ENCODE results near the gene PM20D1.
"Not testable (repeated sequence)": the region's sequence is repeated elsewhere in the genome, so short reads cannot be mapped to it uniquely, and the experiment has no call there.

PM20D1 gene

DNA sequence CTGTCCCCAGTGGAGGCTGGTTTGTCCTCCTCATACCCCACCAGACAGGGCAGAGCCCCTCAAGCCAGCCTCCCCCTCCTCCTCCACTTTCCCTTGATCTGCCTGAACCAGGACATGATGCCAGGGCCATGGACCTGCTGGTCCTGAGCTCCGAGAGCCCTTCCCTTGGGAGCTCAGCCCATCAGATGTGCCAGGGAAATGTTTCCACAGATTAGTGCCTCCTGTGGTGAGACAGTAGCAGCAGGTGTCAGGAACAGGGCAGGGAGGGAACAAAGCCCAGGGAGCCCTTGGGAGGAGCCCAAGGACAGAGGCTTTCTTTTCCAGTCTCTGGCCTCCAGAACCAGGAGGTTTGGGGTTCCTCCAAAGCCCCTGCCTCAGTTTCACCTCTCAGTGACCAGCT lies 22.3 kb downstream of the PM20D1 start:
- no peak for DNase-seq (ENCODE audit: low spot score)
- TF ChIP-seq, protein P1, sequence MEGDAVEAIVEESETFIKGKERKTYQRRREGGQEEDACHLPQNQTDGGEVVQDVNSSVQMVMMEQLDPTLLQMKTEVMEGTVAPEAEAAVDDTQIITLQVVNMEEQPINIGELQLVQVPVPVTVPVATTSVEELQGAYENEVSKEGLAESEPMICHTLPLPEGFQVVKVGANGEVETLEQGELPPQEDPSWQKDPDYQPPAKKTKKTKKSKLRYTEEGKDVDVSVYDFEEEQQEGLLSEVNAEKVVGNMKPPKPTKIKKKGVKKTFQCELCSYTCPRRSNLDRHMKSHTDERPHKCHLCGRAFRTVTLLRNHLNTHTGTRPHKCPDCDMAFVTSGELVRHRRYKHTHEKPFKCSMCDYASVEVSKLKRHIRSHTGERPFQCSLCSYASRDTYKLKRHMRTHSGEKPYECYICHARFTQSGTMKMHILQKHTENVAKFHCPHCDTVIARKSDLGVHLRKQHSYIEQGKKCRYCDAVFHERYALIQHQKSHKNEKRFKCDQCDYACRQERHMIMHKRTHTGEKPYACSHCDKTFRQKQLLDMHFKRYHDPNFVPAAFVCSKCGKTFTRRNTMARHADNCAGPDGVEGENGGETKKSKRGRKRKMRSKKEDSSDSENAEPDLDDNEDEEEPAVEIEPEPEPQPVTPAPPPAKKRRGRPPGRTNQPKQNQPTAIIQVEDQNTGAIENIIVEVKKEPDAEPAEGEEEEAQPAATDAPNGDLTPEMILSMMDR (IDR thresholded peaks at IDR 0.05; ENCODE audit: extremely low read depth, missing control alignments) = no peak

DNA sequence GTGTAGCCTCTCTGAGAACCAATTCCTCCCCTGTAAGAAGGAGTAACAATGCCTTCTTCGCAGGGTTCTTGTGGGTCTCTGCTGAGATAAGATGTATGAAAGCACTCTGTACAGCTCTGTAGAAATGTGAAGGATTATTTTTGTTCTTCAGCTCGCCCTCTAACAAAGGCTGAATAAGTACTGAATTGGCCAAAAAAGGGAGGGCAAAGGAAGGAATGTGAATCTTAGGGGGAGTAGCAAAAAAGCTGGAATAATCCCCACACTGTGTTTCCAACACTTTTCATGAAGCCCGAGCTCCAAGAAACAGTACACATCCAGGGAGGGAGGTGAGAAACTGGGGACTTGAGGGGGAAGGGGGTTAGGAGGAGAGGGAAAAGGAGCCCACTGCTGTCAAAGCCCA lies 22.9 kb downstream of the PM20D1 start:
- DNase-seq (ENCODE audit: low spot score) = no peak
- TF ChIP-seq, protein P1 (IDR thresholded peaks at IDR 0.05; ENCODE audit: extremely low read depth, missing control alignments) = no peak

DNA sequence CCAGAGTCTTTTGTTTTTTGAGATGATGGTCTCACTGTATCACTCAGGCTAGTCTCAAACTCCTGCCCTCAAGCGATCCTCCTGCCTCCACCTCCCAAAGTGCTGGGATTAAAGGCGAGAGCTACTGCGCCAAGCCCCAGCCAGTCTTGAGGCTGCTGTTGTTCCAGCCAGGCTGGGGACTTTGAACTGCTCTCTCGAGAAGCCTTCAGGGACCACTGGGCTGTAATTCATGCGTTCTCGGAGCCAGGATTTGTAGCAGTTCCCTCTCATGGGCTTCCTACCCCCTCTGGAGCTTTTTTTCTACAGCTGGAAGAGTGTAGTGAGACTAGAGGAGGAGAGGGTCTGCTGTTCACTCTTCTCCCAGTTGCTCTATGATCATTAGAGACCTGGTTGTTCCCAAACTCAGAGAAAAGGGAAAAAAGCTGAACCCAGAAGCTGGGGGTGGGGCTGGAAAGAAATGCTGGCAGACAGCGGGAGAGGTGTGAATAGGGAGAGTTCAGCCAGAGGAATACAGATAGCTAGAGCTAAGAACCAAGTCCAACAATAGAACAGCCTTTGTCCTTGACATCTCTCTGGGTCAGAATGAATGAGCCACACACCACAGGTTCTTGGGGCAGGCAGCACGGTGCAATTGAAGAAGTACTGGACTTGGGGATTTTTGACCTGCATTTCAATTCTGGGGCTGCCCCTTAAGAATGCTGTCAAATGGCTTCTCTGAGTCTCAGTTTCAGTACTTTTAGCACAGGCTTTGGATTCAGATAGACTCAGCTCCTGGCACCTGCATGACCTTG lies 23.7 kb downstream of the PM20D1 start:
- peak; percentile 50 for DNase-seq (ENCODE audit: low spot score)

DNA sequence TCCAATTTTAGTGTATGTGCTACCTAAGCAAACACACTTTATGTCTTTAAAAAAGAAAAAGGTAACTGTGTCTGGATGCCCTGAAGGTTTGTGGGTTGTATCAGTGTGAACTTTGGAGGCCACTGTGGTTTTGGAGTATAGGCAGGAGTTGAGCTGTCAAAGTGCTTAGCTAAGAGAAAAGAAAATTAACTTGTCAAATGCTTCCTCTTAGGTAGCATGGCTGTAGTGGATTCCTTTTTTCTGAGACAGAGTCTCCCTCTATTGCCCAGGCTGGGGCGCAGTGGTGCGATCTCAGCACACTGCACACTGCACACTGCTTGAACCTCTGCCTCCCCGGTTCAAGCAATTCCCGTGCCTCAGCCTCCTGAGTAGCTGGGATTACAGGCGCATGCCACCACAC lies 25.8 kb downstream of the PM20D1 start:
- no peak for DNase-seq (ENCODE audit: low spot score)
- TF ChIP-seq, protein P1 (IDR thresholded peaks at IDR 0.05; ENCODE audit: extremely low read depth, missing control alignments) = no peak

More for the DNA sequence above, 23.7 kb downstream of the PM20D1 start:
- TF ChIP-seq, protein P1 (IDR thresholded peaks at IDR 0.05; ENCODE audit: extremely low read depth, missing control alignments) = no peak

DNA sequence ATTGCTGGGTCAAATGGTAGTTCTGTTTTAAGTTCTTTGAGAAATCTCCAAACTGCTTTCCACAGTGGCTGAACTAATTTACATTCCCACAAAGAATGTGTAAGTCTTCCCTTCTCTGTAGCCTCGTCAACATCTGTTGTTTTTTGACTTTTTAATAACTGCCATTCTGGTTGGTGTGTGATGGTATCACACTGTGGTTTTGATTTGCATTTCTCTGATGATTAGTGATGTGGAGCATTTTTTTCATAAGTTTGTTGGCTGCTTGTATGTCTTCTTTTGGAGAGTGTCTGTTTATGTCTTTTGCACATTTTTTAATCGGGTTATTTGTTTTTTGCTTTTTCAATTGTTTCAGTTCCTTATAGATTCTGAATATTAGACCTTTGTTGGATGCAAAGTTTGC lies 26.7 kb downstream of the PM20D1 start:
- DNase-seq (ENCODE audit: low spot score) = not testable (repeated sequence)

DNA sequence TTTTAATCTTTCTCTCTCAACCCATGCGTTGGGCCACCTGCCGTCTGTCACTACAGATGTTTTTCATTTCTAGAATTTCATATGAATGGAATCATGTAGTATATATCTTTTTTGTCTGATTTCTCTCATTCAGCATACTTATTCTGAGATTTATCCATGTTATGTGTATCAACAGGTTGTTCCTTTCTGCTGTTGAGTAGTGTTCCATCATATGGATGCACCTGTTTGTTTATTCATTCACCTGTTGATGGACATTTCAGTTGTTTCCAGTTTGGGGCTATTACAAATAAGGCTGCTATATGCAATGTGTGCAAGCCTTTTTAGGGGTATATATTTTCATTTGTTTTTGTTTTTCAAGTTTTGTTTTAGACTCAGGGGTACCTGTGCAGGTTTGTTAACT lies 27.5 kb downstream of the PM20D1 start:
- no peak for DNase-seq (ENCODE audit: low spot score)
- TF ChIP-seq, protein P1 (IDR thresholded peaks at IDR 0.05; ENCODE audit: extremely low read depth, missing control alignments) = no peak

DNA sequence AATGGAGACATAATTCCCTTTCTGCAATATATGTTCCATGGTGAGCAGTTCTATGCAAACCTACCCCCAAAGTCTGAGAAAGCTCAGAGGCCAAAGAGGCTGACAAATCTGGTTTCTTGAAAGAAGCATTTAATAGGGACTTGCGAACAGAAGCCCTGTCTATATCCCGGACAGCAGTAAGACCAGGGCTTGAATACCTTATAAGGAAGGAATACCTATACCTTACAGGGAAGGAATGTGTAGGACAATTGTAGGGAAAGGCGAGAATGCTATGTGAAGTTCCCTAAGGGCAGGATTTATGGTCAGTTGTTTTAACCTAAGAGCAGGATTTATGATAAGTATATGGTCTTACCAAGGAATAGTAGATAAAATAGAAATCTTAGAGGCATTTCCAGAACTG lies 31.9 kb downstream of the PM20D1 start:
- TF ChIP-seq, protein P1 (IDR thresholded peaks at IDR 0.05; ENCODE audit: extremely low read depth, missing control alignments) = no peak
- no peak for DNase-seq (ENCODE audit: low spot score)

DNA sequence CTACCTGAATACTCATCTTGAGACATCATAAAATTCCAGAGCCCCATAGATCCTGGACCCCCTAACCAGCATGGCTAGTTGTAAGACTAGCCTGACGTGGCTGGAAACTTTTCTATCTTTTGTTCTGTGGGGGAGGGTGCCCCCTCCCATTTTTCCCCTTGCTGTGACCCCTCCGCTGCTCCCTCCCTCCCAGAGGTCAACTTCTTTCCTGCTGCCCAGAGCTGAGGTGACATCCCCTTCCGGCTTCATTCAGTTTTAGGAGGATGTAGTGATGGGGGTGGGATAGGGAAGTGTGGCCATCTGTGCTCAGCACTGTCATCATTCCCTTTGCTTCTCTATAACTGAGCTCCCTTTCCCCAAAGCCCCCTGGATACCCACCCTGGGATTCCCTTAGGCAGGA lies 32.6 kb downstream of the PM20D1 start:
- TF ChIP-seq, protein P1 (IDR thresholded peaks at IDR 0.05; ENCODE audit: extremely low read depth, missing control alignments) = no peak
- DNase-seq (ENCODE audit: low spot score) = no peak

Data from GM20000 (cell line).